ENCODE results near the gene GPX7. TPM values are rescaled to one million over a fixed set of nuclear protein-coding genes. Genes with fewer than 3 reads are reported as not detected.

Gene GPX7
- total and polyA plus RNA-seq, 2 donors from 2014 or later: 9.7 to 14.3 TPM

DNA sequence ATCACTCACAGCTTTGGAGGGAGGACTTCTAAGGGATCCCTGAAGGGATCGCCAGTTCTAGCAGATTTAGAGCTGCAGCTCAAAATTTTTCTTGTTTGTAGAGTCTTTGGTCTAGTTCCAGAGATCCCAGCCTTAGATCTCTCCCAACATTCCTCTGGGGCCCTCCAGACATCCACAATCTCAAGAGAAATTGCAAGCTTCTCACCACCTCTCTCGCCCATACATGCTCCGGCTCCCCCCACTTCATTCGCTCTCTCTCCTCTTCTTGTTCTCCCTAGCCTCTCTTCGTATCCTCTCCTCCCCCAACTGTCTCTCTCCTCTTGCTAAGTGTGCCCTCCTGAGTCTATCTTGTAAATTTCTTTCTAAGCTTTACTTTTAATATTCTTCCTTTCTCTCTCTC, 34.2 kb upstream of the GPX7 start:
- Histone ChIP-seq H3K27me3 (ENCODE audit: control insufficient read depth, insufficient read depth, low read length) (no peaks in the 10 kb centered on the region), H3K27ac (ENCODE audit: low read depth in 2 of 2, low read length in 2 of 2) (no peak overlapping the region), H3K36me3 (ENCODE audit: control insufficient read depth in 2 of 3, insufficient read depth in 3 of 3, low read length in 3 of 3) (no peaks in the 10 kb centered on the region), H3K9ac (ENCODE audit: low read length in 3 of 3) (no peak overlapping the region), H3K4me3 (ENCODE audit: low read length in 3 of 3) (no peak overlapping the region), H3K4me1 (ENCODE audit: control insufficient read depth in 2 of 3, insufficient read depth in 2 of 3, low read depth in 1 of 3, low read length in 3 of 3) (peaks cover 0 to 2% (median 0%) of the 10 kb centered on the region in 3 donors), H3K9me3 (ENCODE audit: control insufficient read depth in 2 of 3, insufficient read depth in 1 of 3, low read length in 3 of 3) (no peaks in the 10 kb centered on the region)
- peak in 1 of 5 donors; percentile 52 for DNase-seq
- TF ChIP-seq, protein P1, sequence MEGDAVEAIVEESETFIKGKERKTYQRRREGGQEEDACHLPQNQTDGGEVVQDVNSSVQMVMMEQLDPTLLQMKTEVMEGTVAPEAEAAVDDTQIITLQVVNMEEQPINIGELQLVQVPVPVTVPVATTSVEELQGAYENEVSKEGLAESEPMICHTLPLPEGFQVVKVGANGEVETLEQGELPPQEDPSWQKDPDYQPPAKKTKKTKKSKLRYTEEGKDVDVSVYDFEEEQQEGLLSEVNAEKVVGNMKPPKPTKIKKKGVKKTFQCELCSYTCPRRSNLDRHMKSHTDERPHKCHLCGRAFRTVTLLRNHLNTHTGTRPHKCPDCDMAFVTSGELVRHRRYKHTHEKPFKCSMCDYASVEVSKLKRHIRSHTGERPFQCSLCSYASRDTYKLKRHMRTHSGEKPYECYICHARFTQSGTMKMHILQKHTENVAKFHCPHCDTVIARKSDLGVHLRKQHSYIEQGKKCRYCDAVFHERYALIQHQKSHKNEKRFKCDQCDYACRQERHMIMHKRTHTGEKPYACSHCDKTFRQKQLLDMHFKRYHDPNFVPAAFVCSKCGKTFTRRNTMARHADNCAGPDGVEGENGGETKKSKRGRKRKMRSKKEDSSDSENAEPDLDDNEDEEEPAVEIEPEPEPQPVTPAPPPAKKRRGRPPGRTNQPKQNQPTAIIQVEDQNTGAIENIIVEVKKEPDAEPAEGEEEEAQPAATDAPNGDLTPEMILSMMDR (IDR thresholded peaks at IDR 0.05; ENCODE audit: borderline replicate concordance, extremely low read depth, insufficient read depth): no peak
- intact Hi-C loops (cut with DNase I): no loop called here
- no peak for FAIRE-seq

DNA sequence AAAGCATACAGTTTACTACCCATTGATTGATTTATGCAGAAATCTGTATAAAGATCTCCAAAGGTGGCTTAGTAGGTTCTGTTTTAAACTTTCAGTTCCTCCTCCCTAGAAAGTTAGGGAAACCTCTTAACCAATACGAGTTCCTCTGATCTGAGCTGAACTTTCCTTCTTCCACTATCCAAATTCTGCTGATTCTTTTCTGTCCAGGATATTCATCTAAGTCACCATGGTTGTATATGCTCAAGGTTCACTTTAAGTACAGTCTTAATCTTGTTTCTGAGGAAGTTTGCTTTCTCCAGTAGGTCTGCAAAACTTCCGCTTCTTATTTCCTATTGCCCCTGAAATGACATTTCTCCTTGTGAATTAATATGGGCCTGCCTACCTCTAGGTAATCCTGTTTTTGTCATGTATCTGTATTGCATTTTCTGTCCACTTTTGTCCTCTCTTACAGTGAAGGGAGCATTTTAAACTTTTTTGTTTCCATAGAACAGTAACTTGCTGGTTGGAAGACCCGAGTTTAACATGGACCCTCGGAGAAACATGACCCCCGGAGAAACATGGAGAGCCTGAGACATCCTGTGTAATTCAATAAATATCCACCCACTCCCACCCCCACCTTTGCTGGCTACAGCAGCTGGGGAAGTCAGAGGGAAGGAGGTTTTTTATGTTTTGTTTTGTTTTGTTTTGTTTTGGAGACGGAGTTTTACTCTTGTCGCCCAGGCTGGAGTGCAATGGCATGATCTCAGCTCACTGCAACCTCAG, 32.5 kb upstream of the GPX7 start:
- peak in 4 of 5 donors; percentile 55 to 86 (median 80) for DNase-seq

DNA sequence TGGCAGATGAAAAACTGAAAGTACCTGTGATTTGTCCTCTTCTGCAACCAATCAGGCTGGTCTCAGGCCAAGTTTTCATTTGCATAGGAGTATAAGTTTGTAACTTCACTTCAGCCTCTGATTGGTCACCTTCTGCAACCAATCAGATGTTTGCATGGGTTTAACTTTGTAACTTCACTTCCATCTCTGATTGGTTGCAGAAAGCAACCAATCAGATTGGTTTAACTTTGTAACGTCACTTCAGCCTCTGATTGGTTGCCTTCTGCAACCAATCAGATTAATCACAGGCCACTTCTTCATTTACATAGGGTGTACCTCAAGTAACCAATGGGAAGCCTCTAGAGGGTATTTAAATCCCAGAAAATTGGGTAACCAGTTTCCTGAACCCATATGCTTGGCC, 30.4 kb upstream of the GPX7 start:
- Histone ChIP-seq H3K27ac (ENCODE audit: low read depth in 2 of 2, low read length in 2 of 2) (no peak overlapping the region), H3K27me3 (ENCODE audit: control insufficient read depth, insufficient read depth, low read length) (no peaks in the 10 kb centered on the region), H3K4me3 (ENCODE audit: low read length in 3 of 3) (no peak overlapping the region), H3K9ac (ENCODE audit: low read length in 3 of 3) (no peak overlapping the region), H3K36me3 (ENCODE audit: control insufficient read depth in 2 of 3, insufficient read depth in 3 of 3, low read length in 3 of 3) (no peaks in the 10 kb centered on the region), H3K4me1 (ENCODE audit: control insufficient read depth in 2 of 3, insufficient read depth in 2 of 3, low read depth in 1 of 3, low read length in 3 of 3) (peaks cover 0 to 2% (median 0%) of the 10 kb centered on the region in 3 donors), H3K9me3 (ENCODE audit: control insufficient read depth in 2 of 3, insufficient read depth in 1 of 3, low read length in 3 of 3) (no peaks in the 10 kb centered on the region)
- intact Hi-C loops (cut with DNase I): no loop called here
- DNase-seq (no peak), FAIRE-seq (no peak)
- TF ChIP-seq, protein P1 (IDR thresholded peaks at IDR 0.05; ENCODE audit: borderline replicate concordance, extremely low read depth, insufficient read depth): no peak

More for the DNA sequence above, 32.5 kb upstream of the GPX7 start:
- H3K36me3 ChIP-seq (ENCODE audit: control insufficient read depth in 2 of 3, insufficient read depth in 3 of 3, low read length in 3 of 3): no peaks in the 10 kb centered on the region
- peaks cover 0 to 2% (median 0%) of the 10 kb centered on the region in 3 donors for H3K4me1 ChIP-seq (ENCODE audit: control insufficient read depth in 2 of 3, insufficient read depth in 2 of 3, low read depth in 1 of 3, low read length in 3 of 3)
- H3K27ac ChIP-seq (ENCODE audit: low read depth in 2 of 2, low read length in 2 of 2): no peak overlapping the region
- no peak for FAIRE-seq
- no peaks in the 10 kb centered on the region for H3K27me3 ChIP-seq (ENCODE audit: control insufficient read depth, insufficient read depth, low read length)
- TF ChIP-seq, protein P1 (IDR thresholded peaks at IDR 0.05; ENCODE audit: borderline replicate concordance, extremely low read depth, insufficient read depth): no peak
- no peaks in the 10 kb centered on the region for H3K9me3 ChIP-seq (ENCODE audit: control insufficient read depth in 2 of 3, insufficient read depth in 1 of 3, low read length in 3 of 3)
- H3K4me3 ChIP-seq (ENCODE audit: low read length in 3 of 3): no peak overlapping the region
- H3K9ac ChIP-seq (ENCODE audit: low read length in 3 of 3): no peak overlapping the region
- intact Hi-C loops (cut with DNase I): no loop called here

Data from kidney (tissue), 14 donors.